ENCODE measurements around the gene PROC. TPM values are rescaled to one million over a fixed set of nuclear protein-coding genes. Genes with fewer than 3 reads are reported as not detected.

PROC gene
- total and polyA plus RNA-seq, 12 donors, result 0.10 to 0.16 TPM; not detected in 10

DNA sequence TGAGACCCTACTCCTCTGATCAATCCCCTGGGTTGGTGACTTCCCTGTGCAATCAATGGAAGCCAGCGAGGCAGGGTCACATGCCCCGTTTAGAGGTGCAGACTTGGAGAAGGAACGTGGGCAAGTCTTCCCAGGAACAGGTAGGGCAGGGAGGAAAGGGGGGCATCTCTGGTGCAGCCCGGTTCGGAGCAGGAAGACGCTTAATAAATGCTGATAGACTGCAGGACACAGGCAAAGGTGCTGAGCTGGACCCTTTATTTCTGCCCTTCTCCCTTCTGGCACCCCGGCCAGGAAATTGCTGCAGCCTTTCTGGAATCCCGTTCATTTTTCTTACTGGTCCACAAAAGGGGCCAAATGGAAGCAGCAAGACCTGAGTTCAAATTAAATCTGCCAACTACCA, 821 bp upstream of the PROC start:
- Histone ChIP-seq H3K9me3 (replicated peaks in 1 of 3) (no peaks in the 10 kb centered on the region), H3K27ac (no peak overlapping the region), H3K27me3 (peaks cover 4% of the 10 kb centered on the region), H3K4me1 (replicated peaks in 1 of 2) (peaks cover 0 to 17% of the 10 kb centered on the region in 2 donors), H3K36me3 (replicated peaks in 1 of 2) (no peaks in the 10 kb centered on the region), H3K4me3 (no peak overlapping the region)
- TF ChIP-seq POLR2A (IDR thresholded peaks at IDR 0.05), result no peak
- intact Hi-C loops (cut with DNase I), result loop anchor here in 1 of 2 donors (5.0 kb wide), 1 partner anchor 95 kb away; no protein-coding TSS in a partner anchor
- WGBS, 4 donors, result 86 to 93% (median 88%) methylated on average over 8 of the region's 8 CpGs
- peak in 1 of 7 donors; percentile 38 for DNase-seq

DNA sequence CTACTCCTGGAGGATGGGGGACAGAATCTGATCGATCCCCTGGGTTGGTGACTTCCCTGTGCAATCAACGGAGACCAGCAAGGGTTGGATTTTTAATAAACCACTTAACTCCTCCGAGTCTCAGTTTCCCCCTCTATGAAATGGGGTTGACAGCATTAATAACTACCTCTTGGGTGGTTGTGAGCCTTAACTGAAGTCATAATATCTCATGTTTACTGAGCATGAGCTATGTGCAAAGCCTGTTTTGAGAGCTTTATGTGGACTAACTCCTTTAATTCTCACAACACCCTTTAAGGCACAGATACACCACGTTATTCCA, 844 bp downstream of the PROC start:
- TF ChIP-seq, protein P1, sequence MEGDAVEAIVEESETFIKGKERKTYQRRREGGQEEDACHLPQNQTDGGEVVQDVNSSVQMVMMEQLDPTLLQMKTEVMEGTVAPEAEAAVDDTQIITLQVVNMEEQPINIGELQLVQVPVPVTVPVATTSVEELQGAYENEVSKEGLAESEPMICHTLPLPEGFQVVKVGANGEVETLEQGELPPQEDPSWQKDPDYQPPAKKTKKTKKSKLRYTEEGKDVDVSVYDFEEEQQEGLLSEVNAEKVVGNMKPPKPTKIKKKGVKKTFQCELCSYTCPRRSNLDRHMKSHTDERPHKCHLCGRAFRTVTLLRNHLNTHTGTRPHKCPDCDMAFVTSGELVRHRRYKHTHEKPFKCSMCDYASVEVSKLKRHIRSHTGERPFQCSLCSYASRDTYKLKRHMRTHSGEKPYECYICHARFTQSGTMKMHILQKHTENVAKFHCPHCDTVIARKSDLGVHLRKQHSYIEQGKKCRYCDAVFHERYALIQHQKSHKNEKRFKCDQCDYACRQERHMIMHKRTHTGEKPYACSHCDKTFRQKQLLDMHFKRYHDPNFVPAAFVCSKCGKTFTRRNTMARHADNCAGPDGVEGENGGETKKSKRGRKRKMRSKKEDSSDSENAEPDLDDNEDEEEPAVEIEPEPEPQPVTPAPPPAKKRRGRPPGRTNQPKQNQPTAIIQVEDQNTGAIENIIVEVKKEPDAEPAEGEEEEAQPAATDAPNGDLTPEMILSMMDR (IDR thresholded peaks at IDR 0.05), result no peak
- no peak for TF ChIP-seq POLR2A (IDR thresholded peaks at IDR 0.05)
- peaks cover 16% of the 10 kb centered on the region for H3K27me3 ChIP-seq
- 89 to 91% (median 90%) methylated on average over 3 to 4 of the region's 4 CpGs for WGBS, 4 donors
- H3K36me3 ChIP-seq (replicated peaks in 1 of 2), result no peaks in the 10 kb centered on the region
- DNase-seq, result no peak
- H3K4me1 ChIP-seq (replicated peaks in 1 of 2), result peaks cover 10 to 33% of the 10 kb centered on the region in 2 donors
- no peak overlapping the region for H3K4me3 ChIP-seq
- H3K27ac ChIP-seq, result no peak overlapping the region
- intact Hi-C loops (cut with DNase I), result loop anchor here in 1 of 2 donors (5.0 kb wide), 1 partner anchor 97 kb away; no protein-coding TSS in a partner anchor
- no peaks in the 10 kb centered on the region for H3K9me3 ChIP-seq (replicated peaks in 1 of 3)

GRCh38 chr2:127419448-127420038, 1.3 kb downstream of the PROC start:
- Histone ChIP-seq H3K27ac (no peak overlapping the region), H3K27me3 (peaks cover 21% of the 10 kb centered on the region), H3K4me1 (replicated peaks in 1 of 2) (peaks cover 10 to 33% of the 10 kb centered on the region in 2 donors), H3K9me3 (replicated peaks in 1 of 3) (no peaks in the 10 kb centered on the region), H3K4me3 (no peak overlapping the region), H3K36me3 (replicated peaks in 1 of 2) (no peaks in the 10 kb centered on the region)
- peak in 2 of 7 donors; percentile 17 to 48 for DNase-seq
- WGBS, 4 donors, result 63 to 86% (median 83%) methylated on average over 3 to 15 of the region's 15 CpGs
- intact Hi-C loops (cut with DNase I), result loop anchor here (2.0 to 10.0 kb wide), 3 partner anchors 55 to 97 kb away; no protein-coding TSS in a partner anchor
- TF ChIP-seq, protein P1 (IDR thresholded peaks at IDR 0.05), result no peak
- no peak for TF ChIP-seq POLR2A (IDR thresholded peaks at IDR 0.05)

DNA sequence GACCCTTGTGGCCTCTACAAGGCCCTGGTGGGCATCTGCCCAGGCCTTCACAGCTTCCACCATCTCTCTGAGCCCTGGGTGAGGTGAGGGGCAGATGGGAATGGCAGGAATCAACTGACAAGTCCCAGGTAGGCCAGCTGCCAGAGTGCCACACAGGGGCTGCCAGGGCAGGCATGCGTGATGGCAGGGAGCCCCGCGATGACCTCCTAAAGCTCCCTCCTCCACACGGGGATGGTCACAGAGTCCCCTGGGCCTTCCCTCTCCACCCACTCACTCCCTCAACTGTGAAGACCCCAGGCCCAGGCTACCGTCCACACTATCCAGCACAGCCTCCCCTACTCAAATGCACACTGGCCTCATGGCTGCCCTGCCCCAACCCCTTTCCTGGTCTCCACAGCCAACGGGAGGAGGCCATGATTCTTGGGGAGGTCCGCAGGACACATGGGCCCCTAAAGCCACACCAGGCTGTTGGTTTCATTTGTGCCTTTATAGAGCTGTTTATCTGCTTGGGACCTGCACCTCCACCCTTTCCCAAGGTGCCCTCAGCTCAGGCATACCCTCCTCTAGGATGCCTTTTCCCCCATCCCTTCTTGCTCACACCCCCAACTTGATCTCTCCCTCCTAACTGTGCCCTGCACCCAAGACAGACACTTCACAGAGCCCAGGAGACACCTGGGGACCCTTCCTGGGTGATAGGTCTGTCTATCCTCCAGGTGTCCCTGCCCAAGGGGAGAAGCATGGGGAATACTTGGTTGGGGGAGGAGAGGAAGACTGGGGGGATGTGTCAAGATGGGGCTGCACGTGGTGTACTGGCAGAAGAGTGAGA, 2.0 kb downstream of the PROC start:
- H3K9me3 ChIP-seq (replicated peaks in 1 of 3), result no peaks in the 10 kb centered on the region
- no peak overlapping the region for H3K4me3 ChIP-seq
- TF ChIP-seq POLR2A (IDR thresholded peaks at IDR 0.05), result no peak
- TF ChIP-seq, protein P1 (IDR thresholded peaks at IDR 0.05), result no peak
- no peak overlapping the region for H3K27ac ChIP-seq
- H3K36me3 ChIP-seq (replicated peaks in 1 of 2), result no peaks in the 10 kb centered on the region
- peaks cover 21% of the 10 kb centered on the region for H3K27me3 ChIP-seq
- WGBS, 4 donors, result 65 to 78% (median 72%) methylated on average over 5 to 8 of the region's 8 CpGs
- H3K4me1 ChIP-seq (replicated peaks in 1 of 2), result peaks cover 10 to 28% of the 10 kb centered on the region in 2 donors
- intact Hi-C loops (cut with DNase I), result loop anchor here (2.0 to 10.0 kb wide), 3 partner anchors 55 to 98 kb away; no protein-coding TSS in a partner anchor
- DNase-seq, result peak in 2 of 7 donors; percentile 9 to 18

Measured in adrenal gland (tissue), 12 donors.